G401 (cell line): ENCODE data around the gene SHROOM1. TPM values are rescaled to one million over a fixed set of nuclear protein-coding genes. Genes with fewer than 3 reads are reported as not detected.
A peak's percentile ranks its signal among the peaks of the same experiment; 100 is the strongest.

Experiments used
- DNase-seq: peaks from one replicate; pipeline ENCODE4 v3.0.0-alpha.2; 2015; ENCODE audit warnings: low spot score
- in situ Hi-C: cut with HindIII; loops from 2 replicates; pipeline ENCODE4 v1.10.0; 2016; ENCODE audit warnings: low sequenced_read_pairs, mixed read lengths
- total RNA-seq: library from RNA; depleted of rRNA; stranded (reverse); fragments of >200 nt; shearing (Covaris generic); gene quantifications from 2 replicates; pipeline ENCODE4 v1.2.3, GENCODE V29; 2014

Gene SHROOM1
- total RNA-seq, 1 experiment from 2014 or later: 5.9 TPM

- peak; percentile 93 for DNase-seq
- in situ Hi-C loops: no loop called here
Observed at GRCh38 chr5:132788990-132789886, 41.2 kb downstream of the SHROOM1 start.

- in situ Hi-C loops: no loop called here
- no peak for DNase-seq
Observed at GRCh38 chr5:132788508-132788907, 41.9 kb downstream of the SHROOM1 start.

- in situ Hi-C loops: no loop called here
- DNase-seq: no peak
Observed at GRCh38 chr5:132787076-132787475, 43.4 kb downstream of the SHROOM1 start.

- in situ Hi-C loops: no loop called here
- DNase-seq: no peak
Observed at GRCh38 chr5:132785864-132786263, 44.6 kb downstream of the SHROOM1 start.

GRCh38 chr5:132785365-132785764 lies 45.1 kb downstream of the SHROOM1 start:
- no peak for DNase-seq
- in situ Hi-C loops: no loop called here

- in situ Hi-C loops: no loop called here
- no peak for DNase-seq
Observed at GRCh38 chr5:132782101-132782500, 48.3 kb downstream of the SHROOM1 start.

- in situ Hi-C loops: no loop called here
- no peak for DNase-seq
Observed at GRCh38 chr5:132781029-132781428, 49.4 kb downstream of the SHROOM1 start.

- in situ Hi-C loops: no loop called here
- no peak for DNase-seq
Observed at GRCh38 chr5:132780577-132780976, 49.9 kb downstream of the SHROOM1 start.

DNA sequence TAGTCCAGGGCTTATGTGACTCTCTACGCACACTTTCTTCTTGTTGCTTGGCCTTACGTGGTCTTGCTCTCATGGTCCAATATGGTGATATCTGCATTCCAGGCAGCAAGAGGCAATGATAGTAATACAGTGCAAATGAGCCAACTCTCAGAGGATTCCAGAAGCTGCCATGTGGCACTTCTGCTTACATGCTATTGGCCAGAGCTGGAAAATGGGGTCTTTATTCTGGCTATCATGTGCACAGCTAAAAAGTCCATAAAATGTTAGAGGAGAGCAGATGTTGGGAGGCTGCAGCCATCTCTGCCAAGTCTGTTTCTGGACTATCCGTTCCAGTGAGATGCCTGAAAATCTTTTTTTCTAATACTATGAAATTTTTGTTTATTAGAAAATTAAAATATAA lies 50.5 kb downstream of the SHROOM1 start:
- DNase-seq: no peak
- in situ Hi-C loops: no loop called here

DNA sequence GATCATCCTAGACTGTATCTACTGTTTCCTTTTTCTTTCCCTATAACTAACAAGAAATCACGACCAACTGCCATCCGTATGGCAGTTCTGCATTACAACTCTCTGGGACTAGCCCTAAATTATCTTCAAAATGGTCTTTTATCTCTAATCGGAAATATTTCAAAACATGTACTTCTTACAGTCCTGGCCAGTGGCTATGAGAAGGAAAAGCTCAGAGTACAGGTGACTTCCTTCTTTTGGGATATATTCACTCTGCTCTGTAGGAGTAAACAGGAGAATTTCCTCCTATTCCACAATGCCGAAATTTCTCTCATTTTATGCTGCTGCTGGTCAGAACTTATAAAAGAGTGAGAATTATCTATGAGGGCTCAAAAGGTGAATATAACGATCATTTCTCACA lies 51.6 kb downstream of the SHROOM1 start:
- DNase-seq: no peak

GRCh38 chr5:132778129-132778528 lies 52.3 kb downstream of the SHROOM1 start:
- in situ Hi-C loops: no loop called here
- no peak for DNase-seq

More for the DNA sequence above, 51.6 kb downstream of the SHROOM1 start:
- in situ Hi-C loops: no loop called here

GRCh38 chr5:132777209-132778069 lies 53.0 kb downstream of the SHROOM1 start, which contains the start of gene SEPTIN8:
Gene SEPTIN8 (minus strand): TSS chr5:132777239. CDS start chr5:132777137, 102 bp downstream.
- in situ Hi-C loops: no loop called here
- peak; percentile 60 for DNase-seq

GRCh38 chr5:132776938-132777208 lies 53.6 kb downstream of the SHROOM1 start:
- in situ Hi-C loops: no loop called here
- no peak for DNase-seq

GRCh38 chr5:132776131-132776937 lies 54.1 kb downstream of the SHROOM1 start:
- in situ Hi-C loops: no loop called here
- DNase-seq: peak; percentile 50

- DNase-seq: peak; percentile 65
- in situ Hi-C loops: no loop called here
Observed at GRCh38 chr5:132775476-132775961, 54.9 kb downstream of the SHROOM1 start.

DNA sequence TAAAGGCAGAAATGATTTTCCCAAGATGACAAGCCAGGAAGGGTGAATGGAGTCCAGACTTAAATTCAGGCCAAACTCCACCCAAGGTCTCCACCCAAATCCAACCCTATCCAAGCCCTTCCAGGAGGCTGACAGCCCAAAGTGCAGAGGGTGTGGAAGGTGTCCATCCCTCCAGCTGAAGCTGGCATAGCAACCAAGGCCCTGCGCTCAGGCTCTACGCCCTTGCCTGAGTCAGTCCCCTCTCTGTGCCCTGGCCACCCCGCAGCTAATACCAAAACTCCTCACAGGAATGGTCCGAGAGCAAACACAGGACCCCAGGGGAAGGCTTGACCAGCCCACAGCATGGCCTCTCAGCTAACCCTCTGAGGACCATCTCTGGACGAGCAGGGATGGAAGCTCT lies 55.6 kb downstream of the SHROOM1 start:
- DNase-seq: peak; percentile 37
- in situ Hi-C loops: no loop called here

- in situ Hi-C loops: no loop called here
- no peak for DNase-seq
Observed at GRCh38 chr5:132774406-132774805, 56.0 kb downstream of the SHROOM1 start.

DNA sequence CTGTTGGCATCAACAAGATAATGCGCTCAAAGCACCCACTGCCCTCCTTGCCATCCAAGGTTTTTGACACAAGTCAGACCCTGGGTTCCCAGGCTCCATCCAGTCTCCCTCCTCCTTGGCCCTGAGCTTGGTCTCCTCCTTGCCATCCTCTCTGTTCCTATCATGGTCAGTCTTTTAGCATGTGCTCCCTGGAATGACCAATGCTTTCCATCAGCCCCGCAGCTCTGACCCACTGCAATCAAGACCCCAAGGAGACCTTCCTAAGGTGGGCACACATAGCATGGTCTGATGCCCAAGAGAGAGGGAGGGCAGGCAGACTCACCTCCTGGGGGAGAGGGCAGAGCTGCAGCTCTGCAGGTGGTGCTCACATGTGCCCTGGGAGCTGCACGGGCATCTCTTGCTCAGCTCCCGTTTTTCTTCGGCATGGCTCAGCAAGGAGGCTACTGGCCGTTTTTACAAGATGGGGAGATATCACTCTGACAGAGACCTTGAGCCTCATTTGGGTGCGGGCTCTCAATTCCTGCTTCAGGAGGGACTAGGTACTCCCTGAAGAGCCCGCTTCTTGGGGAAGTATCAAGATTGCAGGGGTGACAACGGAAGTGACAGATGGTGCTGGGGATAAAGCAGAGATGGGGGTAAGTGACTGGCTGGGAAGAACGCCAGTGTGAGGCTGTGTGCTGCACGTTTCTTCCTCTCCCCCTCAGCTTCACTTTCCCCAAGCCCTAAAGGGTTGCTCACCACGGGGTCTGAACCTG lies 56.7 kb downstream of the SHROOM1 start:
- in situ Hi-C loops: no loop called here

GRCh38 chr5:132773114-132773513 lies 57.3 kb downstream of the SHROOM1 start:
- in situ Hi-C loops: no loop called here
- no peak for DNase-seq

More for the DNA sequence above, 56.7 kb downstream of the SHROOM1 start:
- peak; percentile 71 for DNase-seq
